Prostate gland (tissue), 2 donors: ENCODE data around the gene DLGAP1. TPM values are rescaled to one million over a fixed set of nuclear protein-coding genes. Genes with fewer than 3 reads are reported as not detected.

Experiments
- DNase-seq: peaks from one replicate; pipeline ENCODE4 v3.0.0-alpha.2; 2019; ENCODE audit warnings: low spot score
- H3K27ac ChIP-seq, 2 donors: fragments of 200-600 bp; sonication (generic); 2 replicates each; pipeline ENCODE4 v1.5.1; 2017 to 2019
- H3K27me3 ChIP-seq: fragments of 200-600 bp; sonication (generic); replicated peaks from 2 replicates; pipeline ENCODE4 v1.5.1; 2019; ENCODE audit not compliant: insufficient read depth
- H3K36me3 ChIP-seq, 2 donors: fragments of 200-600 bp; sonication (generic); 1 replicate in 1 of 2; 2 replicates in 1 of 2; pipeline versions ENCODE4 v1.5.1 to v1.8.1; 2017 to 2019
- H3K4me1 ChIP-seq: fragments of 200-600 bp; sonication (generic); replicated peaks from 2 replicates; pipeline ENCODE4 v1.5.1; 2019
- H3K4me3 ChIP-seq, 2 donors: fragments of 200-600 bp; sonication (generic); 2 replicates each; pipeline ENCODE4 v1.5.1; 2017 to 2019
- H3K9me3 ChIP-seq: fragments of 200-600 bp; sonication (generic); 2 replicates; pipeline ENCODE4 v1.5.1; 2017
- POLR2A ChIP-seq: fragments of 450-650 bp; IDR thresholded peaks from one replicate; pipeline ENCODE4 v1.6.1; 2016; ENCODE audit warnings: antibody characterized with exemption, mild to moderate bottlenecking
- POLR2AphosphoS5 ChIP-seq: sonication (generic); formaldehyde crosslinking; IDR thresholded peaks from one replicate; pipeline ENCODE4 v1.6.1; 2017; ENCODE audit warnings: antibody characterized with exemption
- WGBS: methylation state at CpG from one replicate; pipeline ENCODE4 v1.1.5; 2018; 5-methylcytosine and 5-hydroxymethylcytosine counted together
- intact Hi-C: fragments of 100-400 bp; cut with DNase I; formaldehyde crosslinking; loops from one replicate; pipeline ENCODE4 v1.14.2; 2022
- total RNA-seq, 2 donors: library from RNA; depleted of rRNA; stranded (reverse); fragments of >200 nt; gene quantifications; one replicate each; pipeline ENCODE4 v1.1.0, GENCODE V29; 2016
- TF ChIP-seq, protein P1 (sequence below), 4 experiments: fragments of 200-600 bp in 2 of 4; fragments of 450-650 bp in 2 of 4; sonication (generic) in 2 of 4; IDR thresholded peaks; 1 replicate in 3 of 4; 2 replicates in 1 of 4; pipeline ENCODE4 v1.5.1; 2016 to 2019; ENCODE audit warnings: antibody characterized with exemption in 4 of 4, mild to moderate bottlenecking in 2 of 4, moderate library complexity in 2 of 4

Gene DLGAP1
- total RNA-seq, 2 donors from 2014 or later: 42.2 to 66.7 TPM

DNA sequence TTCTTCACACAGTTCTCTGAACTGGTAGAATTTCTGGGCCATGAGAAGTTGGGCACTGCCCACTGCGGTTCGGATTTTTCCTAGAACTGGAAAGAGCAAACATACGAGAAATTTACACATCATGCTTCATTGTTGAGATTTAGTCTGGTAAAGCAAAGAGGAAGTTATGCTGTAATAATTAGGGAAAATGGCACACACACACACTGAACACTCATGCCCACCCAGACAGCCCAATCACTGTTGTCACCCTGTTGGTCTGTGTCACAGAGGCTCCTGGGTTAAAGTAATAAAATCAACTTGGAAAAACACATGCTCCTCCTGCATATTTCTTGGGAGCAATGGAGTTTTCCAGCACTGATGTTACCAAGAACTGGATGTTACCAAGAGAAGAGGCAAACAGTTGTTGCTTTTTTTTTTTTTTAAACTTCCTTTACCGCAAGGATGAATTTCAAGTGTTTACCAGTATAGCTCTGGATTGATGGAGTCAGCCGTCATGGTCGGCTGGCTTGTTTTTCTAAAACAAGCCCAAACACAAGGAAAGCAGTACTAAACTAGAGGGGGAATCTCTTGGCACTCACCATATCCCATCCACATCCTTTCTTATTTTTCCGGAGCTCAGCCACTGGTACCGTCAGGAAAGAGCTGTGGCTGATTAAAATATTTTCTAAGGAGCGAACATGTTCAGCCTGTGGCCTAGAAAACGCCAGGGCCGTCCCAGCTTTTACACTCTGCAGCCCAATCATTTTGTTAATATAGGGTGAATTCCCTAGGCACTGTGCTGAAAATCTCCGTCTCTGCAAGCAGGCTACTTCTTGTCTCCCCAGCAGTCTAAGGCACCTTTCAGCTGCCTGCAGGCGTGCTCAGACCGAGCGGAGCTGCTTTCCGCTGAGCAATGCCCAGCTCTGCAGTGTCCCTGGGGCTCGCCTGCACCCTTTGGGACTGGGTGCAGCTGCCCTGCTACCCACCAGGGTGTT lies 946.2 kb downstream of the DLGAP1 start:
- Histone ChIP-seq H3K4me1 (no peaks in the 10 kb centered on the region), H3K27me3 (no peaks in the 10 kb centered on the region), H3K4me3 (no peak overlapping the region), H3K36me3 (no peaks in the 10 kb centered on the region), H3K9me3 (no peaks in the 10 kb centered on the region), H3K27ac (no peak overlapping the region)
- WGBS: 49% methylated on average over 17 of the region's 17 CpGs
- TF ChIP-seq POLR2A: no peak
- no peak for TF ChIP-seq POLR2AphosphoS5
- TF ChIP-seq, protein P1, sequence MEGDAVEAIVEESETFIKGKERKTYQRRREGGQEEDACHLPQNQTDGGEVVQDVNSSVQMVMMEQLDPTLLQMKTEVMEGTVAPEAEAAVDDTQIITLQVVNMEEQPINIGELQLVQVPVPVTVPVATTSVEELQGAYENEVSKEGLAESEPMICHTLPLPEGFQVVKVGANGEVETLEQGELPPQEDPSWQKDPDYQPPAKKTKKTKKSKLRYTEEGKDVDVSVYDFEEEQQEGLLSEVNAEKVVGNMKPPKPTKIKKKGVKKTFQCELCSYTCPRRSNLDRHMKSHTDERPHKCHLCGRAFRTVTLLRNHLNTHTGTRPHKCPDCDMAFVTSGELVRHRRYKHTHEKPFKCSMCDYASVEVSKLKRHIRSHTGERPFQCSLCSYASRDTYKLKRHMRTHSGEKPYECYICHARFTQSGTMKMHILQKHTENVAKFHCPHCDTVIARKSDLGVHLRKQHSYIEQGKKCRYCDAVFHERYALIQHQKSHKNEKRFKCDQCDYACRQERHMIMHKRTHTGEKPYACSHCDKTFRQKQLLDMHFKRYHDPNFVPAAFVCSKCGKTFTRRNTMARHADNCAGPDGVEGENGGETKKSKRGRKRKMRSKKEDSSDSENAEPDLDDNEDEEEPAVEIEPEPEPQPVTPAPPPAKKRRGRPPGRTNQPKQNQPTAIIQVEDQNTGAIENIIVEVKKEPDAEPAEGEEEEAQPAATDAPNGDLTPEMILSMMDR (IDR thresholded peaks at IDR 0.05): no peak
- intact Hi-C loops: no loop called here
- no peak for DNase-seq

DNA sequence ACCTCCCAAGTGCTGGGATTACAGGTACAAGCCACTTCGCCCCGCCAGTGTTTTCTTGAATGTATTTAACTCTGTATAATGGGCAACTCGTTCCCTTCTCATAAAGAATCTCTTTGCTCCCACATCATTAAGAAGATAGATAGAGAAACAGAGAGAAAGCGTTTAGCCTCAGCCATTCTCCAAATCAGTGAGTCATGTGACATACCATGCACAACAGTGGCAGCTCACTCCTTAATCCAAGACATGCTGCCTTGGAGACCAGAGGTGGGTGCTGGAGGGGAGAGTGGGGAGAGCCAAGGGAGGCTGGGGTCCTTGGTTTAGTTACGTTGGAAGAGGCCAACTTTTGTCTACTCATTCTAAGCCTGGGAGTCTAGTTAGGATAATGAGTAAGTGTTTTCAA lies 950.5 kb downstream of the DLGAP1 start:
- no peaks in the 10 kb centered on the region for H3K9me3 ChIP-seq
- TF ChIP-seq POLR2A (no peak), POLR2AphosphoS5 (no peak)
- no peak overlapping the region for H3K4me3 ChIP-seq
- 87% methylated on average over 5 of the region's 5 CpGs for WGBS
- H3K36me3 ChIP-seq: no peaks in the 10 kb centered on the region
- H3K27me3 ChIP-seq: no peaks in the 10 kb centered on the region
- no peaks in the 10 kb centered on the region for H3K4me1 ChIP-seq
- no peak overlapping the region for H3K27ac ChIP-seq
- intact Hi-C loops: no loop called here
- no peak for DNase-seq

DNA sequence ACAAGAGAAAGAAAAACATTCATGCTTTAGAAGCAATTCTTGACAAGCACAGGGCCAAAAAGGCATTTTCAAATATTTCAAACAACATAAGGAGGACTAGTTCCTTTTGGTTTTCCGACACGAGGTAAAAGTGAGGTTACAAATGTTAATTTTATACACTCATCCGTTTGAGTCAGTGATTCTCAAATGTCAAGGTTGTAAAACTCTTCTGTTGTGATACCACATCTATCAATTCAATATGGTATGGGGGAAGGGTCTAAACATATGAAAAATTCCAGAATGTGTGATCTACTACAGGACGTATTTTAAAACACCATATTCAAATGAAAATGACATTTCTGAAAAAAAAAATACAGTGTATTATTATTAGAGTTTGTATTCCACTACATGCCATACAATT lies 952.5 kb downstream of the DLGAP1 start:
- H3K9me3 ChIP-seq: no peaks in the 10 kb centered on the region
- H3K36me3 ChIP-seq: no peaks in the 10 kb centered on the region
- TF ChIP-seq POLR2AphosphoS5 (no peak), POLR2A (no peak)
- TF ChIP-seq, protein P1 (IDR thresholded peaks at IDR 0.05): no peak
- 84% methylated on average over 4 of the region's 4 CpGs for WGBS
- H3K27me3 ChIP-seq: no peaks in the 10 kb centered on the region
- H3K4me3 ChIP-seq: no peak overlapping the region
- intact Hi-C loops: no loop called here
- H3K4me1 ChIP-seq: no peaks in the 10 kb centered on the region
- DNase-seq: no peak
- H3K27ac ChIP-seq: no peak overlapping the region

DNA sequence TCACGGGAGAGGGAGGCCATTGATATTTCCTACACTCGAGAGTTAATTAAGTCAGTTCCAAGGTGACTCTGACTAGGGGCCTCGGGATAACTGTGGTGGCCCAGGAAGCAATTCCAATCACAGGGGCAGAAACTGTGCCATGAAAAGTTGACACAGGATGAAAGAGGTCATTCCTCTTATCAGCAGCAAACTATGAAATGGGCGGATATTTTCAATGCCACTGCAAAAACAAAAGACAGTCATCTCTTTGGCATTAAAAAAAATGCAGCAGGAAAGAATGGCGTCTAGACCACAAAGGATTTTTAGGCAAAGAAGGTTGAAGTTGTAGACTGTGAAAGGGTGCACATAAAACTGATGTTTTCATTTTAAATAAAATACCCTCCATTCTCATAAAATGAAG lies 955.1 kb downstream of the DLGAP1 start:
- Histone ChIP-seq H3K27ac (no peak overlapping the region), H3K9me3 (no peaks in the 10 kb centered on the region), H3K36me3 (no peaks in the 10 kb centered on the region), H3K27me3 (no peaks in the 10 kb centered on the region), H3K4me1 (no peaks in the 10 kb centered on the region), H3K4me3 (no peak overlapping the region)
- no peak for TF ChIP-seq POLR2A
- TF ChIP-seq, protein P1 (IDR thresholded peaks at IDR 0.05): no peak
- TF ChIP-seq POLR2AphosphoS5: no peak
- intact Hi-C loops: no loop called here
- WGBS: 83% methylated on average over 5 of the region's 5 CpGs
- DNase-seq: no peak

DNA sequence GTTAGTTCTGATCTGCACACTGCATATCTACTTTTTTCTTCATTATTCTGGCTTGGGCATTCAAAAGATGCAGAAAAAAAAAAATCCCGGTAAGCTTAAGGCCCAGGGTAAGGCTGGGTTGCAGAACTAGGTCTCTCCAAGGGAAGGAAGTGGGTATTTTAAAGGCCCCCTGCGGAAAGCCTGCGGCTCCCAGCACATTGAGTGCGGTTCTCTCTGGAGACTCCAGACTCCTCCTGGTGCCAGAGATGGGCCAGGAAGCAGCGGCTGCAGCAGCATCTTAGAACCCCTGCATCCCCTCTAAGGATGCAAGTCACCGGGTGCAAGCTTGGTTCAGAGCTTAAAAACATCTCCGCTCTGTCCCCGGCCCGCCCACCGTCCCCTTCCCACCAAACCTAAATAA lies 955.6 kb downstream of the DLGAP1 start:
- WGBS: 51% methylated on average over 10 of the region's 10 CpGs
- H3K9me3 ChIP-seq: no peaks in the 10 kb centered on the region
- H3K4me3 ChIP-seq: peak overlapping the region; percentile 23 to 30
- TF ChIP-seq POLR2A (no peak), POLR2AphosphoS5 (no peak)
- TF ChIP-seq, protein P1 (IDR thresholded peaks at IDR 0.05): no peak
- H3K27me3 ChIP-seq: no peaks in the 10 kb centered on the region
- H3K27ac ChIP-seq: no peak overlapping the region
- intact Hi-C loops: no loop called here
- H3K4me1 ChIP-seq: no peaks in the 10 kb centered on the region
- no peak for DNase-seq
- no peaks in the 10 kb centered on the region for H3K36me3 ChIP-seq
